GM21515 (cell line): Measurements from ENCODE around the gene UBE2I.

Experiments used
- ATAC-seq: cut with Tn5 transposase; IDR thresholded peaks from one replicate; pipeline ENCODE4 v1.9.1; 2021; ENCODE audit not compliant: unreplicated experiment

The UBE2I gene

GRCh38 chr16:1277151-1277598 is 32.3 kb upstream of the UBE2I start:
- no peak for ATAC-seq

GRCh38 chr16:1277617-1278282 is 31.7 kb upstream of the UBE2I start:
- ATAC-seq, result no peak

GRCh38 chr16:1278477-1278876 is 31.0 kb upstream of the UBE2I start:
- no peak for ATAC-seq

- ATAC-seq, result no peak
Measured at GRCh38 chr16:1279081-1279944, 30.1 kb upstream of the UBE2I start.

- no peak for ATAC-seq
Measured at GRCh38 chr16:1279945-1280589, 29.4 kb upstream of the UBE2I start.

GRCh38 chr16:1280783-1281182 is 28.7 kb upstream of the UBE2I start:
- ATAC-seq, result no peak

- no peak for ATAC-seq
Measured at GRCh38 chr16:1281517-1281916, 27.9 kb upstream of the UBE2I start.

- ATAC-seq, result no peak
Measured at GRCh38 chr16:1282324-1282973, 27.0 kb upstream of the UBE2I start.

GRCh38 chr16:1283296-1283695 is 26.1 kb upstream of the UBE2I start:
- no peak for ATAC-seq

GRCh38 chr16:1283996-1284616 is 25.3 kb upstream of the UBE2I start:
- ATAC-seq, result no peak

GRCh38 chr16:1285669-1286512 is 23.5 kb upstream of the UBE2I start:
- ATAC-seq, result no peak

- ATAC-seq, result no peak
Measured at GRCh38 chr16:1286513-1287094, 22.8 kb upstream of the UBE2I start.

- no peak for ATAC-seq
Measured at GRCh38 chr16:1287982-1288670, 21.3 kb upstream of the UBE2I start.

- ATAC-seq, result no peak
Measured at GRCh38 chr16:1288813-1289476, 20.5 kb upstream of the UBE2I start.

GRCh38 chr16:1289477-1289866 is 20.0 kb upstream of the UBE2I start:
- no peak for ATAC-seq

GRCh38 chr16:1290063-1290501 is 19.4 kb upstream of the UBE2I start:
- no peak for ATAC-seq

- no peak for ATAC-seq
Measured at GRCh38 chr16:1290860-1291575, 18.4 kb upstream of the UBE2I start.

GRCh38 chr16:1291576-1291974 is 17.9 kb upstream of the UBE2I start:
- ATAC-seq, result no peak
